GM06990 (cell line): ENCODE data around the gene ENKD1.

ENCODE experiments used
- DNase-seq: peaks from one replicate; pipeline ENCODE4 v3.0.0-alpha.2; 2011; ENCODE audit not compliant: insufficient read length; ENCODE audit errors: extremely low read depth
- H3K27me3 ChIP-seq: replicated peaks from 2 replicates; pipeline ENCODE4 v1.6.0; 2011; ENCODE audit warnings: low read length; ENCODE audit not compliant: control insufficient read depth, insufficient read depth
- H3K36me3 ChIP-seq: 2 replicates; pipeline ENCODE4 v1.5.1; 2011; ENCODE audit warnings: low read length; ENCODE audit not compliant: control insufficient read depth, insufficient read depth
- H3K4me3 ChIP-seq: replicated peaks from 2 replicates; pipeline ENCODE4 v1.5.1; 2011; ENCODE audit warnings: low read depth, mild to moderate bottlenecking, control low read depth, low read length
- TF ChIP-seq, protein P1 (sequence below): IDR thresholded peaks from 2 replicates; pipeline ENCODE4 v1.5.1; 2011; ENCODE audit warnings: low read length, control low read depth, mild to moderate bottlenecking, inconsistent platforms; ENCODE audit not compliant: insufficient read depth, poor library complexity, severe bottlenecking

Gene ENKD1

DNA sequence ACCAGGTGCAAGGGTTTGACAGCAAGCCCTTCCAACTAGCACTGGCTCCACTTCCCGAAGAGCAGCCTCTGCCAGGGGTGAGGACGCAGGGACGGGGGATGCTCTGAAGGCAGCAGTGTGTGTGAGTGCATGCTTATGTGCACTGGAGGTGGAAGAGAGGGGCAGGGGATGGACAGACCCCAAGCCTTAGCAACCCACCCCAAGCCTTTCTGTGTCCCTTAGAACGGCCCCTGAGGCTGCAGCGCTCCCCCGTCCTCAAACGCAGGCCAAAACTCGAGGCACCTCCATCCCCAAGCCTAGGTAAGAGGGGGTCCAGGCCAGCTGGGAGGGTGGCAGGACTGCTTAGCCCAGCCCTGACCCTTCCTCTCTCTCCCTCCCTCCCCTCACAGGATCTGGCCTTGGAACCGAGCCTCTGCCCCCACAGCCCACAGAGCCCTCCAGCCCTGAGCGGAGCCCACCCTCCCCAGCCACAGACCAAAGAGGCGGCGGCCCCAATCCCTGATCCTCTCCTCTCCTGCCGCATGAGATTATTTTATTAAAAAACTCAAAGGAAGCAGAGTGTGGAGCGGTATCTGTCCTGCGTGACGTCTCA lies 9.4 kb downstream of the ENKD1 start:
- DNase-seq: no peak
- TF ChIP-seq, protein P1, sequence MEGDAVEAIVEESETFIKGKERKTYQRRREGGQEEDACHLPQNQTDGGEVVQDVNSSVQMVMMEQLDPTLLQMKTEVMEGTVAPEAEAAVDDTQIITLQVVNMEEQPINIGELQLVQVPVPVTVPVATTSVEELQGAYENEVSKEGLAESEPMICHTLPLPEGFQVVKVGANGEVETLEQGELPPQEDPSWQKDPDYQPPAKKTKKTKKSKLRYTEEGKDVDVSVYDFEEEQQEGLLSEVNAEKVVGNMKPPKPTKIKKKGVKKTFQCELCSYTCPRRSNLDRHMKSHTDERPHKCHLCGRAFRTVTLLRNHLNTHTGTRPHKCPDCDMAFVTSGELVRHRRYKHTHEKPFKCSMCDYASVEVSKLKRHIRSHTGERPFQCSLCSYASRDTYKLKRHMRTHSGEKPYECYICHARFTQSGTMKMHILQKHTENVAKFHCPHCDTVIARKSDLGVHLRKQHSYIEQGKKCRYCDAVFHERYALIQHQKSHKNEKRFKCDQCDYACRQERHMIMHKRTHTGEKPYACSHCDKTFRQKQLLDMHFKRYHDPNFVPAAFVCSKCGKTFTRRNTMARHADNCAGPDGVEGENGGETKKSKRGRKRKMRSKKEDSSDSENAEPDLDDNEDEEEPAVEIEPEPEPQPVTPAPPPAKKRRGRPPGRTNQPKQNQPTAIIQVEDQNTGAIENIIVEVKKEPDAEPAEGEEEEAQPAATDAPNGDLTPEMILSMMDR: no peak
- H3K27me3 ChIP-seq: no peaks in the 10 kb centered on the region
- peaks cover 29% of the 10 kb centered on the region for H3K36me3 ChIP-seq
- H3K4me3 ChIP-seq: no peak overlapping the region

DNA sequence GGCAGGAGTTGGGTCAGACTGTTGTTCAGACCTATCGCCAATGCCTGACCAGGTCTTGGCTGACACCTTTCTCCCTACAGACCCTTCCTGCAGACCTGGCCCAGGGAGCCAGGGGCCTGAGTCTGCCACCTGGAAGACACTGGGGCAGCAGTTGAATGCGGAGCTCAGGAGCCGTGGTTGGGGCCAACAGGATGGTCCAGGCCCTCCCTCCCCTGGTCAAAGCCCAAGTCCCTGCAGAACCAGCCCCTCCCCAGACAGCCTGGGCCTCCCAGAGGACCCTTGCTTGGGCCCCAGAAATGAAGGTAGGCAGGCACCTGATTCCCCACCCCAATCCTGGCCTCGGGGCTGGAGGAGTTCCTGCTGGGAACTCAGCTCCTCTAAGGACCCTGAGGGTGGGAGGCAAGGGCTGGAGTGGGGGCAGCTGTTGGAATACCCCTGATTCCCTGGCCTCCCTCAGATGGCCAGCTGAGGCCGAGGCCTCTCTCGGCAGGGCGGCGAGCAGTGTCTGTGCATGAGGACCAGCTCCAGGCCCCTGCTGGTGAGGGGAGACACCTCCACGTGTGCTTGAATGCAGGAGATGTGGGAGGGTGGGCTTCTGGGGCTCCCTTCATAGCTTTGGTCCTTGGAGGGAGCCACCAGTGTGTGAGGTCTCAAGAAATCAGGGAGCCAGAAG lies 10.1 kb downstream of the ENKD1 start:
- Histone ChIP-seq H3K4me3 (no peak overlapping the region), H3K27me3 (no peaks in the 10 kb centered on the region), H3K36me3 (peaks cover 35% of the 10 kb centered on the region)
- no peak for DNase-seq
- TF ChIP-seq, protein P1: no peak

DNA sequence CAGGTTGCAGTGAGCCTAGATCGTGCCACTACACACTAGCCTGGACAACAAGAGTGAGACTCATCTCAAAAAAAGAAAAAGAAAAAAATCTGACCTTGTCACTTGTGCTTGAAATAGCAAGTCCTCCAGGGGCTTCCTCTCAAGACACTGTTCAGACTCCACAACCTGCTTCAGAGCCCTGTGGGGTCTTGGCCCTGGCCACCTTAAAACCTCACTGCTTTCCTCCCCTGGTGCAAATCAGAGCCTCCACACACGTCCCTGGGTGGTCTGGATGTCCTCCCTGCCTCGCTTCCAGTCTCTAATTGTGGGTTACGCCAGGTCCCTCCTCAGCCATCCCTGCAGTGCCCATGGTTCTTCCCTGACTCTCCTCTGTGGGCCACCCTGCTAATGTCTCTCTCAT lies 11.2 kb downstream of the ENKD1 start:
- peaks cover 40% of the 10 kb centered on the region for H3K36me3 ChIP-seq
- no peak for DNase-seq
- H3K4me3 ChIP-seq: no peak overlapping the region
- no peaks in the 10 kb centered on the region for H3K27me3 ChIP-seq
- TF ChIP-seq, protein P1: no peak

DNA sequence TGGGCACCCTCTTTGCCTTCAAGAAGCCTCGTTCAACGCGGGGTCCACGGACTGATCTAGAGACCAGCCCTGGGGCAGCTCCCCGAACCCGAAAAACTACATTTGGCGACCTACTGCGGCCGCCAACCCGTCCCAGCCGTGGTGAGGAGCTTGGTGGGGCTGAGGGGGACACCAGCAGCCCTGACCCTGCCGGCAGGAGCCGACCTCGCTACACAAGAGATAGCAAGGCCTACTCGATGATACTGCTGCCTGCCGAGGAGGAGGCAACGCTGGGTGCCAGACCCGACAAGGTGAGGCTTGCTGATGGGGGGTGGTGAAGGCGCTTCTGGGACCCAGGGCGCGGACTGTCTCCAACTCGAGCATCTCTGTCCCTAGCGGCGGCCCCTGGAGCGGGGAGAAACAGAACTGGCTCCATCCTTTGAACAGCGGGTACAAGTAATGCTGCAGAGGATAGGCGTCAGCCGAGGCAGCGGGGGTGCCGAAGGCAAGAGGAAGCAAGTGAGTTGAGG lies 12.1 kb downstream of the ENKD1 start:
- H3K36me3 ChIP-seq: peaks cover 47% of the 10 kb centered on the region
- H3K4me3 ChIP-seq: no peak overlapping the region
- no peaks in the 10 kb centered on the region for H3K27me3 ChIP-seq
- TF ChIP-seq, protein P1: no peak
- no peak for DNase-seq

DNA sequence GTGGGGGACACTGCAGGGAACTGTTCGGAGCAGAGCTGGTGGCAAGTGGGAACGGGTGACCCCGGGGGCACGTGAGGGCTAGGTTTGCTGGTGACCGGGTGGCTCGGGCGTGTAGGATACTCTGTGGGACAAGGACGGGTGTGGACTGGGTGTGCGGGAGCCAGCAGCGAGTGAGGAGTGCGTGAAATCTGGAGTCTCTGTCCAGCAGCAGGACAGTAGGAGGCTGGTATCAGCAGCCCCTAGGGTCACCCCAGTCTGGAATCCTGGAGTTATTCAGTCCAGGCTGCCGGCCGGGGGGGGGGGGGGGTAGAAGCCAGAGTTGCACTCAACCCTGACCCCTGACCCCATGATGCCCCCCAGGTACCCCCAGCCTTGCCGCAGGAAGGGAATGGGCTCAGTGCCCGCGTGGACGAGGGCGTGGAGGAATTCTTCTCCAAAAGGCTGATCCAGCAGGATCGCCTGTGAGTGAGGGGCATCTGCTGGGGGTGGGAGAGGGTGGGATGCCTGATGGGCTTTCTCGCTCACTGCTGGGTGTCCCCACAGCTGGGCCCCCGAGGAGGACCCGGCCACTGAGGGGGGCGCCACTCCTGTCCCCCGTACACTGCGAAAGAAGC lies 12.7 kb downstream of the ENKD1 start:
- H3K4me3 ChIP-seq: no peak overlapping the region
- no peaks in the 10 kb centered on the region for H3K27me3 ChIP-seq
- TF ChIP-seq, protein P1: no peak
- DNase-seq: no peak
- H3K36me3 ChIP-seq: peaks cover 51% of the 10 kb centered on the region
